ENCODE data around the gene GCC2. TPM values are rescaled to one million over a fixed set of nuclear protein-coding genes. Genes with fewer than 3 reads are reported as not detected.

Gene GCC2
- polyA plus RNA-seq, 1 of the 3 experiments (the other 2 are of a cell fraction), result 4.5 TPM

DNA sequence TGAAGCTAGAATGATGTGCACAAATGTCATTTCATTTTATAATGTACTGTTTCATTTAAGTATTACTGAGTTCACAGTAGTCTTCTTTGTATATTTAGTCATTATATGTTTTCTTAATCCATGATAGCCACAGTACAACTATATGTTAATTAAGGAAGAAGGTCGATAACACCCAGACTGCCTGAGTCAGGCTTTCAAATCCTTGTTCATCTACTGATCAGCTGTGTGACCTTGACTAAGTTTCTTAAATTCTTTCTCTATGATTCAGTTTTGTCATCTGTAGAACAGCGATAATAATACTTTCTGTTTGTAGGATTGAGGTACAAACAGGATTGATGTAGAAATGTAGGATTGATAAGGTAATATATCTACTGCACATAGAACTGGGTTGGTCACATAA lies 5.4 kb downstream of the GCC2 start:
- no peaks in the 10 kb centered on the region for H4K20me1 ChIP-seq (ENCODE audit: insufficient read depth)
- TF ChIP-seq, protein P1, sequence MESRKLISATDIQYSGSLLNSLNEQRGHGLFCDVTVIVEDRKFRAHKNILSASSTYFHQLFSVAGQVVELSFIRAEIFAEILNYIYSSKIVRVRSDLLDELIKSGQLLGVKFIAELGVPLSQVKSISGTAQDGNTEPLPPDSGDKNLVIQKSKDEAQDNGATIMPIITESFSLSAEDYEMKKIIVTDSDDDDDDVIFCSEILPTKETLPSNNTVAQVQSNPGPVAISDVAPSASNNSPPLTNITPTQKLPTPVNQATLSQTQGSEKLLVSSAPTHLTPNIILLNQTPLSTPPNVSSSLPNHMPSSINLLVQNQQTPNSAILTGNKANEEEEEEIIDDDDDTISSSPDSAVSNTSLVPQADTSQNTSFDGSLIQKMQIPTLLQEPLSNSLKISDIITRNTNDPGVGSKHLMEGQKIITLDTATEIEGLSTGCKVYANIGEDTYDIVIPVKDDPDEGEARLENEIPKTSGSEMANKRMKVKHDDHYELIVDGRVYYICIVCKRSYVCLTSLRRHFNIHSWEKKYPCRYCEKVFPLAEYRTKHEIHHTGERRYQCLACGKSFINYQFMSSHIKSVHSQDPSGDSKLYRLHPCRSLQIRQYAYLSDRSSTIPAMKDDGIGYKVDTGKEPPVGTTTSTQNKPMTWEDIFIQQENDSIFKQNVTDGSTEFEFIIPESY (IDR thresholded peaks at IDR 0.05; ENCODE audit: borderline replicate concordance, low read depth), result no peak
- TF ChIP-seq RCOR1 (IDR thresholded peaks at IDR 0.05; ENCODE audit: low read length), result no peak
- no peaks in the 10 kb centered on the region for H3K9me3 ChIP-seq
- H2AFZ ChIP-seq (ENCODE audit: low read depth), result no peak overlapping the region
- H3K4me2 ChIP-seq, result no peak overlapping the region
- peaks cover 40% of the 10 kb centered on the region for H3K79me2 ChIP-seq (ENCODE audit: insufficient read depth)
- POLR2A ChIA-PET, result no interaction called here
- H3K36me3 ChIP-seq (replicated peaks in 1 of 2; ENCODE audit: control insufficient read depth in 1 of 2, insufficient read depth in 2 of 2, low read length in 1 of 2), result peaks cover 49 to 70% of the 10 kb centered on the region in 2 experiments
- DNase-seq, result no peak
- H3K4me1 ChIP-seq (ENCODE audit: control insufficient read depth in 1 of 2, insufficient read depth in 2 of 2, low read depth in 1 of 2, low read length in 1 of 2), result peaks cover 0 to 3% of the 10 kb centered on the region in 2 experiments; a peak in 1 of 4 replicates
- peaks cover 10% of the 10 kb centered on the region for H3F3A ChIP-seq (replicated peaks; ENCODE audit: insufficient read depth)
- H3K4me3 ChIP-seq (ENCODE audit: low read depth in 2 of 2, low read length in 1 of 2), result no peak overlapping the region
- no peak overlapping the region for H3K9ac ChIP-seq
- 94% methylated on average over 2 of the region's 2 CpGs for WGBS (ENCODE audit: low lambda C conversion rate)
- H3K9me2 ChIP-seq, result no peaks in the 10 kb centered on the region
- CTCF ChIA-PET, result no interaction called here
- no peak overlapping the region for H3K27ac ChIP-seq (ENCODE audit: low read depth in 2 of 2, low read length in 1 of 2)
- H3K27me3 ChIP-seq (ENCODE audit: insufficient read depth), result no peaks in the 10 kb centered on the region

DNA sequence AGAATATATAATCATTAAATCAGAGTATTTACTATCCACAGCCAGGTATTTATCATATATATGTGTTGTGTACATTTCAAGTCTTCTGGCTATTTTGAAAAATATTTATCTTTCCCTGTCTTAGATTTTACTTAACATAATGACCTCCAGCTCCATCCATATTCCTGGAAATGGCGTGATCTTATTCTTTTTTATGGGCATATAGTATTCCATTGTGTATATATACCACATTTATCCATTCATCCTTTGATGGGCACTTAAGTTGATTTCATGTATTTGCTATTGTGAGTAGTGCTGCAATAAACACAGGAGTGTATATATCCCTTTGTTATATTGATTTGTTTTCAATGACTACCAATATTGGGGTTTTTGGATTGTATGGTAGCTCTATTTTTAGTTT lies 6.6 kb downstream of the GCC2 start:
- no peak for DNase-seq
- no peak overlapping the region for H3K4me3 ChIP-seq (ENCODE audit: low read depth in 2 of 2, low read length in 1 of 2)
- H3K27me3 ChIP-seq (ENCODE audit: insufficient read depth), result no peaks in the 10 kb centered on the region
- no peaks in the 10 kb centered on the region for H4K20me1 ChIP-seq (ENCODE audit: insufficient read depth)
- no peaks in the 10 kb centered on the region for H3K4me1 ChIP-seq (ENCODE audit: control insufficient read depth in 1 of 2, insufficient read depth in 2 of 2, low read depth in 1 of 2, low read length in 1 of 2)
- ChIA-PET CTCF (interaction anchor here (0.6 kb wide), 1 partner anchor 534 kb away, joined by 4 read pairs; no protein-coding TSS in a partner anchor), POLR2A (no interaction called here)
- H3K9me3 ChIP-seq, result no peaks in the 10 kb centered on the region
- H3K4me2 ChIP-seq, result no peak overlapping the region
- H3K27ac ChIP-seq (ENCODE audit: low read depth in 2 of 2, low read length in 1 of 2), result no peak overlapping the region
- H3F3A ChIP-seq (replicated peaks; ENCODE audit: insufficient read depth), result peaks cover 10% of the 10 kb centered on the region
- peaks cover 49 to 76% of the 10 kb centered on the region in 2 experiments for H3K36me3 ChIP-seq (replicated peaks in 1 of 2; ENCODE audit: control insufficient read depth in 1 of 2, insufficient read depth in 2 of 2, low read length in 1 of 2)
- H2AFZ ChIP-seq (ENCODE audit: low read depth), result no peak overlapping the region
- H3K9me2 ChIP-seq, result no peaks in the 10 kb centered on the region
- H3K9ac ChIP-seq, result no peak overlapping the region
- H3K79me2 ChIP-seq (ENCODE audit: insufficient read depth), result peaks cover 36% of the 10 kb centered on the region
- WGBS (ENCODE audit: low lambda C conversion rate), result 100% methylated on average over 1 of the region's 1 CpG
- TF ChIP-seq SIN3A (IDR thresholded peaks at IDR 0.05; ENCODE audit: borderline replicate concordance, low read depth, low read length) (no peak), MEF2A (IDR thresholded peaks at IDR 0.05; ENCODE audit: borderline replicate concordance, low read depth) (no peak), GATA2 (CRISPR knock-in tag; IDR thresholded peaks at IDR 0.05) (no peak), TEAD4 (IDR thresholded peaks at IDR 0.05; ENCODE audit: borderline replicate concordance, insufficient read depth) (no peak), GABPA (IDR thresholded peaks at IDR 0.05; ENCODE audit: low read depth) (no peak), FOSL2 (IDR thresholded peaks at IDR 0.05; ENCODE audit: borderline replicate concordance, low read depth) (no peak), ELF1 (IDR thresholded peaks at IDR 0.05) (no peak), EZH2phosphoT487 (IDR thresholded peaks at IDR 0.05; ENCODE audit: borderline replicate concordance, low read depth) (no peak), FOXJ3 (CRISPR knock-in tag; IDR thresholded peaks at IDR 0.05) (no peak), FOXM1 (IDR thresholded peaks at IDR 0.05; ENCODE audit: low read depth) (no peak), NFIC (IDR thresholded peaks at IDR 0.05; ENCODE audit: borderline replicate concordance) (no peak)
- TF ChIP-seq, protein P2, sequence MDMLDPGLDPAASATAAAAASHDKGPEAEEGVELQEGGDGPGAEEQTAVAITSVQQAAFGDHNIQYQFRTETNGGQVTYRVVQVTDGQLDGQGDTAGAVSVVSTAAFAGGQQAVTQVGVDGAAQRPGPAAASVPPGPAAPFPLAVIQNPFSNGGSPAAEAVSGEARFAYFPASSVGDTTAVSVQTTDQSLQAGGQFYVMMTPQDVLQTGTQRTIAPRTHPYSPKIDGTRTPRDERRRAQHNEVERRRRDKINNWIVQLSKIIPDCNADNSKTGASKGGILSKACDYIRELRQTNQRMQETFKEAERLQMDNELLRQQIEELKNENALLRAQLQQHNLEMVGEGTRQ (IDR thresholded peaks at IDR 0.05; ENCODE audit: borderline replicate concordance, low read depth, low read length), result no peak

Data from SK-N-SH (cell line).